ENCODE results near the gene RBM38.
A peak's percentile ranks its signal among the peaks of the same experiment; 100 is the strongest.
"Not testable (repeated sequence)": the region's sequence is repeated elsewhere in the genome, so short reads cannot be mapped to it uniquely, and the experiment has no call there.

Gene RBM38

DNA sequence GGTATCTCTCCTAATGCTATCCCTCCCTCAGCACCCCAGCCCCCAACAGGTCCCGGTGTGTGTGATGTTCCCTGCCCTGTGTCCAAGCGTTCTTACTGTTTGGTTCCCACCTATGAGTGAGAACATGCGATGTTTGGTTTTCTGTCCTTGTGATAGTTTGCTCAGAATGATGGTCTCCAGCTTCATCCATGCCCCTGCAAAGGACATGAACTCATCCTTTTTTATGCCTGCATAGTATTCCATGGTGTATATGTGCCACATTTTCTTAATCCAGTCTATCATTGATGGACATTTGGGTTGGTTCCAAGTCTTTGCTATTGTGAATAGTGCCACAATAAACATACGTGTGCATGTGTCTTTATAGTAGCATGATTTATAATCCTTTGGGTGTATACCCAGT lies 28.3 kb downstream of the RBM38 start:
- DNase-seq: not testable (repeated sequence)

- DNase-seq: no peak
Measured at GRCh38 chr20:57420571-57421252, 29.5 kb downstream of the RBM38 start.

GRCh38 chr20:57421253-57422220 lies 30.3 kb downstream of the RBM38 start:
- no peak for DNase-seq

GRCh38 chr20:57422254-57422653 lies 31.1 kb downstream of the RBM38 start:
- no peak for DNase-seq

- DNase-seq: no peak
Measured at GRCh38 chr20:57425150-57426013, 34.2 kb downstream of the RBM38 start.

GRCh38 chr20:57426271-57426689 lies 35.1 kb downstream of the RBM38 start:
- no peak for DNase-seq

GRCh38 chr20:57426831-57427230 lies 35.6 kb downstream of the RBM38 start:
- DNase-seq: no peak

DNA sequence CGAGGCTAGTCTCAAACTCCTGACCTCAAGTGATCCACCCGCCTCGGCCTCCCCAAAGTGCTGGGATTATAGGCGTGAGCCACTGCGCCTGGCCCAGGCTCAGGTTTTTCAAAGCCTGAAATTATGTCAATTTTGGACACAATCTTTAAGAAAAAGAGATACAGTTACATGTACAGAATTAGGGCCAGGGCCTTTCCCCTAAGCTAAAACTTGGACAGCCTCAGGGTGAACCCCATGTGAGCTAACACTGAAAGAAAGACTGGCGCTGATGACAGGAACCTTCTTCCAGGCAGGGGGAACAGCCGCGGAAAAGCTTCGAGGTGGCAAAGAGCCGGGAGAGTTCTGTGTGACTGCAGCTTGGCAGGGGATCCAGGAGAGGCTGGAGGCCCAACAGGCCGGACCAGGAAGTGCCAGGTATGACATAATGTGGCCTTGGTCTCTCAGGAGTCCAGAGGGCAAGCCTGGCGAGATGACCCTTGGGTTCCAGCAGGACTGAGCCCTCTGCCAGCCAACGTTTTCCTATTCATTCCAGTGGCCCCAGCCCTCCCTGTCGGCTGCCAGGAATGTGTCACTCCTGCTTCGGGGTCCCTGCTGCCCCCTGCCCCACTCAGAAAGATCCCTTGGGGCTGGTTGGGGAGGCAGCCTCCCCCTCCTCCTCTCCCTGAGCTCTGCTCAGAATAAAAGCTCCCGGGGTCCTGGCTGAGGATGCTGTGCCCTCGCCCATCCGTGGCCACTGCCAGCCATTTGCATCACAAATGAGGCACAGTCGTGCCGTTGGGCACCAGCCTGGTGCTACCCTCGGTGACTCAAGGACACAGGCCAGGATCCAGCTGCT lies 37.3 kb downstream of the RBM38 start:
- no peak for DNase-seq

GRCh38 chr20:57429159-57429496 lies 37.9 kb downstream of the RBM38 start:
- no peak for DNase-seq

- DNase-seq: no peak
Measured at GRCh38 chr20:57429580-57430200, 38.5 kb downstream of the RBM38 start.

- DNase-seq: not testable (repeated sequence)
Measured at GRCh38 chr20:57430201-57430596, 39.0 kb downstream of the RBM38 start.

GRCh38 chr20:57431539-57431835 lies 40.3 kb downstream of the RBM38 start:
- DNase-seq: no peak

- DNase-seq: no peak
Measured at GRCh38 chr20:57432480-57432861, 41.3 kb downstream of the RBM38 start.

DNA sequence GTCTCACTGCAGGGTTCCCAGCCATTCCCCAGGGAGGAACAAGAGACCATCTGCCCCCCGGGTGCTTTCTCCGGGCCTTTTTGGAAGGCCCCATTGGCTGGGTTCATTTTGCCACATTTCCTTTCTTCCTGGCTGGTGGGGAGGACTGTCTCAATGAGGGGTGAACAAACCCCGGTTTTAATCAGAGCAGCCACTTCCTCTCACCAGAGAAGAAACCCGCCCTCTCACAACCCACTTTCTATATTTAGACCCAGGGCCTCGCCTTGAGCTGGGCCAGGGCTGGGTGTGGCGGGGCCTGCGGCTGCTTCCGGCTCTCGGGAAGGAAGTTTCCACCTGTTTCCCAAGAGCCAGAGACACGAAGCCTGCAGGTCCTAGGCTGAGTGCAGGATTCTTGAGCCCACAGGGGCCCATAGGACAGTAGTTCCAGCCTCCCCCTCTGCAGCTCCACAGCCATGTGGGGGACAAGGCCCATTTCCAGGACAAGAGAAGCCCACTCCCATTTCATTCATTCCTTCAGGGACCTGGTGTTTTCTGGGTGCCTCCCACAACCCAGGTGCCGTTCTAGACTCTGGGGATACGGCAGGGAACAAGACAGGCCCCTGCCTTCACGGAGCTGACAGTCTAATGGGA lies 41.8 kb downstream of the RBM38 start:
- DNase-seq: peak; percentile 15

DNA sequence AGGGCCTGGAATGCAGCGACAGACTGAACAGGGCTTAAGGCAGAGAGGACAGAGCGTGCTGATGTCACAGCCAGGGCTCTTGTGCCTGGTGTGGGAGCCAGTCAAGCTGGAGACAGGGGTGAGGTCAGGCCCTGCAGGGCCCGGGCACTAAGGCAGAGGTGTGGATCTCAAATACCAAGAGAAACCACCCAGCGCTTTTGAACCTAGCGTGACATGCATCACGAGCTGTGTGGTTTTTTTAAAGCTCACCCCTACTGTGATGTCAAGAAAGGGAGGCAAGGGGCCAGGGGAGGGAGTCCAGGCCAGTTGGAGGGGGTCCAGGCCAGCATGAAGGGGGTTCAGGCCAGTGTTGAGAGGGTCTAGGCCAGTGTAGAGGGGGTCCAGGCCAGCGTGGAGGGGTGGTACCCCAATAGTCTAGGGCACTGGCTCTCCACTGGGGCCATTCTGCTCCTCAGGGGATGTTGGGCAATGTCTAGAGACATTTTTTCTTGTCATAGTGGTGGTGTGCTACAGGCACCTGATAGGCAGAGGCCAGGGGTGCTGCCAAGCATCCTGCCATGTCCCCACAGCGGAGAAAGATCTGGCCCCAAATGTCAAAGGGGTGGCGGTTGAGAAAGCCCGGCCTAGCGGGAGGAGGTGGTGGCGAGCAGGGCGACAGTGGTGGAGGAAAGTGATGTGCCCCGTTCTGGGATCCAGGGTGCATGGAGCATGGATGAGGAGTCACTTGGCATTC lies 42.6 kb downstream of the RBM38 start:
- DNase-seq: no peak

- no peak for DNase-seq
Measured at GRCh38 chr20:57434390-57434700, 43.1 kb downstream of the RBM38 start.

GRCh38 chr20:57435105-57435497 lies 43.9 kb downstream of the RBM38 start:
- no peak for DNase-seq

DNA sequence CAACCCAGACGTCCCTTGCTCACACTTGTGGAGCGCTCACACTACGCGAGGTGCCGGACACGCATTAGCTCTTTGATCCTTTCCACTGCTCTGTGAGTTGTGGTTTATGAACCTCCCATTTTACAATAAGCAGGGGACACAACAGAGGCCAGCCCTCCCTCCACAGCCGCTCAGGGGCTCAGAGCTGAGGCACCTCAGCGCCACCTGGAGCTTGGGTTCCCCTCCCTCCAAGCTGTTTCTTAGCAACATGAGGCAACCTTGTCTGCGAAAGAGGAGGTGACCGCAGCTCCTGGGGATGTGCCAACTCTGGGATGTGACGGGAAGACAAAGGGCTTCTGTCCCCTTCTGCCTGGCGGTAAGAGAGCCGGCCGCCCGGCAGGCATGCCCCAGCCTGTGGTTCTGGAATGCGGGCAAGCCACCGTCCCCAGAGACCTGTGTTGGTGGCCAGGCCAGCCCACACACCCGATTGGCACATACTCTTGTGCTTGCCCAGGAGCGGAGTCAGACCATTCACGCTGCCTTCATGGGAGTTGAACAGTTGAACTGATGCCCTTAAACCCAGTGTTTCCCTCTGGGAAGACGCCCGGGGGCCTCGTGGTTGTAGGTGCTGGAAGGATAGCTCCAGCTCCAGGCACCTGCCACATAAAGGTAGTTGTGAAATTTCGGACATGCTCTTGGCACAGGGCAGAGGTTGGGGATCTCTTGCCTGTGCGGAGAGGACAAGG lies 44.5 kb downstream of the RBM38 start:
- DNase-seq: peak; percentile 16

- DNase-seq: no peak
Measured at GRCh38 chr20:57436223-57436545, 45.0 kb downstream of the RBM38 start.

GRCh38 chr20:57437267-57437666 lies 46.1 kb downstream of the RBM38 start:
- DNase-seq: no peak
